Omental fat pad (tissue), 4 donors: Measurements from ENCODE around the gene GOSR2. TPM values are rescaled to one million over a fixed set of nuclear protein-coding genes. Genes with fewer than 3 reads are reported as not detected.

ENCODE experiments used
- ATAC-seq: fragments of 150-250 bp; one replicate; pipeline ENCODE4 v1.9.1; 2016; ENCODE audit warnings: mild to moderate bottlenecking, moderate library complexity; ENCODE audit not compliant: low FRiP score
- DNase-seq: peaks from one replicate; pipeline ENCODE4 v3.0.0-alpha.2; 2019; ENCODE audit warnings: low spot score
- CTCF ChIP-seq, 3 donors: fragments of 450-650 bp; IDR thresholded peaks; one replicate each; pipeline ENCODE4 v1.5.1; 2016 to 2017; ENCODE audit warnings: antibody characterized with exemption in 3 of 3, mild to moderate bottlenecking in 3 of 3, moderate library complexity in 2 of 3
- total RNA-seq, 4 donors: library from RNA; depleted of rRNA; stranded (reverse); fragments of >200 nt; gene quantifications; one replicate each; pipeline ENCODE4 v1.1.0, GENCODE V29; 2016

GOSR2 gene
- total RNA-seq, 4 donors from 2014 or later = 37.4 to 59.4 (median 47.3) TPM

DNA sequence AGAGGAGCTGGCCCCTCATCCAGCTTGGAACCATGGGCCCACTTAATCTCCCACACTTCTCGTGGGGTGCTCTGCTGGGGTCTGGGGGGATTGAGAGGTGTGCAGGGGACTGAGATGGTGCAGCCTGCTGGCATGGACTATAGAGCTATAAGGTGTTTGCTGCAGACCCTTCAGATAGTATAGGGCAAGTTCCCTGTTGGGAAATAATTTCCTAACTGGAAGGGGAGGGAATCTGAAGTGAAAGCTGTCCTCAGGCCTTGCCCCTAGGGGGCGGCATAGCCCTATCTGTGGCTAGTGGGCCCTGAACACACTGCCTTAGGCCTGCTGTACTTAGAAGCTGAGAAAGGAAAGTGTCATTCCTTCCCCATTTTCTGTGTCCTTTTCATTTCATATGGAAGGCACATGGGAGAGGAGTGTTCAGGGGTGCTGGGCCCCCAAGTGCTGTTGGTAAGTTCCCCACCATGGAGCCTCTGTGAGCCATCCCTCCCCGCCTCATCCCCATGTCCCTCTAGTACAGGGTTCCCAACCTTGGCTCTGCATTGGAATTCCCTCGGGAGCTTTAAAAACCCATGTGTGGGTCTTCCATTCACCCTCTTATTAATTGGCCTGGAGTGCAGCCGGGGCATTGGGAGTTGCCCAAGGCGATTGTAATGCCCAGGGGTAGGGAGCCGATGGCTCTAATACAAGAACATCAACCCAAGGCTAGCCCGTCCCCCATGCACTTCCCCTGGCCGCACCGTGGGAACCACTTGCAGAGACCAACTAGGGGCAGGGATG, 19.7 kb downstream of the GOSR2 start:
- peak; percentile 25 for ATAC-seq
- no peak for TF ChIP-seq CTCF (IDR thresholded peaks at IDR 0.05)
- DNase-seq = peak; percentile 37

GRCh38 chr17:46943218-46943500, 20.2 kb downstream of the GOSR2 start:
- ATAC-seq = no peak
- no peak for TF ChIP-seq CTCF (IDR thresholded peaks at IDR 0.05)

GRCh38 chr17:46943501-46944393, 20.8 kb downstream of the GOSR2 start:
- DNase-seq (no peak), ATAC-seq (no peak)

More at GRCh38 chr17:46943218-46943500, 20.2 kb downstream of the GOSR2 start:
- DNase-seq = no peak

DNA sequence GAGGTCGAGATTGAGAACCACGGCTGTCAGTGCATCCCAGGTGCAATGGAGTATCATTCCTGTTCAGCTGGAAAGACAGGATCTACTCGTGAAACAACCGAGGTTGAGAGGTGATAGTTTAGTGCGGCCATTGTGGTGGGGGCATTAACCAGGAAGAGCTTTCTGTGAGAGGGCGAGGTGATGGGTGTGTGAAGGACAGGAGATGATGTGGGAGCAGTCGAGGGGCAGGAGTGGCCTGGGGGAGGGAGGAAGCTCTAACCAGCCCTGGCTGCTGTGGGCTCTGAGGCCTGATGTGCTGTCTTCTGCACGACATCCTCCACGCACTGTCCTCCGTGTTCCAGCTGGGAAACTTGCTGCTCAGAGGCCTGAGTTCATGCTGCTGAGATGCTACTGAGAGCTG, 22.0 kb downstream of the GOSR2 start:
- no peak for DNase-seq
- no peak for TF ChIP-seq CTCF (IDR thresholded peaks at IDR 0.05)
- ATAC-seq = no peak

More at GRCh38 chr17:46943501-46944393, 20.8 kb downstream of the GOSR2 start:
- TF ChIP-seq CTCF (IDR thresholded peaks at IDR 0.05) = no peak

DNA sequence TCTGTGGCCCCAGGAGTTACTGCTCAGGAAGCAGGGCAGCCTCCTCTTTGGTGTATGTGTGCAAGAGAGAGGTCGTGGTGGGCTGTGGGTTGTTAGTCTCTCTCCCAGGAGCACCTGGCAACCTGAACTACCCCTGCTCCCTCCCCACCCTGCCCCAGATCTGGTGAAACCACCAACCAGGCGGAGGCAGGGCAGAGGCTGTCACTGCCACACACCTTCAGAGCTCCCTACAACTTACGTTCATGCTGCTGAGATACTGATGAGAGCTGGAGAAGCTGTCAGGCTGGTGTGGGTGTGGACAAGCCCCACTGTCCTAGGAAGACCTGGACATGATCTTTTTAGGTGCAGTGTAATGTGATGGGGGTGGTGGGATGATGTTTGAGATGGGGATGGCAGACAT, 24.3 kb downstream of the GOSR2 start:
- DNase-seq = no peak
- no peak for TF ChIP-seq CTCF (IDR thresholded peaks at IDR 0.05)
- ATAC-seq = no peak

- no peak for TF ChIP-seq CTCF (IDR thresholded peaks at IDR 0.05)
- ATAC-seq (no peak), DNase-seq (no peak)
Observed at GRCh38 chr17:46948544-46948943, 25.6 kb downstream of the GOSR2 start.
